ENCODE data around the gene HARS1. TPM values are rescaled to one million over a fixed set of nuclear protein-coding genes. Genes with fewer than 3 reads are reported as not detected.
A peak's percentile ranks its signal among the peaks of the same experiment; 100 is the strongest.

HARS1 gene
- total and polyA plus RNA-seq, 2 of the 13 experiments (the other 11 are each of a cell fraction or from before 2014, with no cell fraction given), result 36.9 to 66.2 TPM

GRCh38 chr5:140639148-140639981 lies 51.8 kb downstream of the HARS1 start, which contains the start of gene TMCO6 (continued):
- TF ChIP-seq, protein P1, sequence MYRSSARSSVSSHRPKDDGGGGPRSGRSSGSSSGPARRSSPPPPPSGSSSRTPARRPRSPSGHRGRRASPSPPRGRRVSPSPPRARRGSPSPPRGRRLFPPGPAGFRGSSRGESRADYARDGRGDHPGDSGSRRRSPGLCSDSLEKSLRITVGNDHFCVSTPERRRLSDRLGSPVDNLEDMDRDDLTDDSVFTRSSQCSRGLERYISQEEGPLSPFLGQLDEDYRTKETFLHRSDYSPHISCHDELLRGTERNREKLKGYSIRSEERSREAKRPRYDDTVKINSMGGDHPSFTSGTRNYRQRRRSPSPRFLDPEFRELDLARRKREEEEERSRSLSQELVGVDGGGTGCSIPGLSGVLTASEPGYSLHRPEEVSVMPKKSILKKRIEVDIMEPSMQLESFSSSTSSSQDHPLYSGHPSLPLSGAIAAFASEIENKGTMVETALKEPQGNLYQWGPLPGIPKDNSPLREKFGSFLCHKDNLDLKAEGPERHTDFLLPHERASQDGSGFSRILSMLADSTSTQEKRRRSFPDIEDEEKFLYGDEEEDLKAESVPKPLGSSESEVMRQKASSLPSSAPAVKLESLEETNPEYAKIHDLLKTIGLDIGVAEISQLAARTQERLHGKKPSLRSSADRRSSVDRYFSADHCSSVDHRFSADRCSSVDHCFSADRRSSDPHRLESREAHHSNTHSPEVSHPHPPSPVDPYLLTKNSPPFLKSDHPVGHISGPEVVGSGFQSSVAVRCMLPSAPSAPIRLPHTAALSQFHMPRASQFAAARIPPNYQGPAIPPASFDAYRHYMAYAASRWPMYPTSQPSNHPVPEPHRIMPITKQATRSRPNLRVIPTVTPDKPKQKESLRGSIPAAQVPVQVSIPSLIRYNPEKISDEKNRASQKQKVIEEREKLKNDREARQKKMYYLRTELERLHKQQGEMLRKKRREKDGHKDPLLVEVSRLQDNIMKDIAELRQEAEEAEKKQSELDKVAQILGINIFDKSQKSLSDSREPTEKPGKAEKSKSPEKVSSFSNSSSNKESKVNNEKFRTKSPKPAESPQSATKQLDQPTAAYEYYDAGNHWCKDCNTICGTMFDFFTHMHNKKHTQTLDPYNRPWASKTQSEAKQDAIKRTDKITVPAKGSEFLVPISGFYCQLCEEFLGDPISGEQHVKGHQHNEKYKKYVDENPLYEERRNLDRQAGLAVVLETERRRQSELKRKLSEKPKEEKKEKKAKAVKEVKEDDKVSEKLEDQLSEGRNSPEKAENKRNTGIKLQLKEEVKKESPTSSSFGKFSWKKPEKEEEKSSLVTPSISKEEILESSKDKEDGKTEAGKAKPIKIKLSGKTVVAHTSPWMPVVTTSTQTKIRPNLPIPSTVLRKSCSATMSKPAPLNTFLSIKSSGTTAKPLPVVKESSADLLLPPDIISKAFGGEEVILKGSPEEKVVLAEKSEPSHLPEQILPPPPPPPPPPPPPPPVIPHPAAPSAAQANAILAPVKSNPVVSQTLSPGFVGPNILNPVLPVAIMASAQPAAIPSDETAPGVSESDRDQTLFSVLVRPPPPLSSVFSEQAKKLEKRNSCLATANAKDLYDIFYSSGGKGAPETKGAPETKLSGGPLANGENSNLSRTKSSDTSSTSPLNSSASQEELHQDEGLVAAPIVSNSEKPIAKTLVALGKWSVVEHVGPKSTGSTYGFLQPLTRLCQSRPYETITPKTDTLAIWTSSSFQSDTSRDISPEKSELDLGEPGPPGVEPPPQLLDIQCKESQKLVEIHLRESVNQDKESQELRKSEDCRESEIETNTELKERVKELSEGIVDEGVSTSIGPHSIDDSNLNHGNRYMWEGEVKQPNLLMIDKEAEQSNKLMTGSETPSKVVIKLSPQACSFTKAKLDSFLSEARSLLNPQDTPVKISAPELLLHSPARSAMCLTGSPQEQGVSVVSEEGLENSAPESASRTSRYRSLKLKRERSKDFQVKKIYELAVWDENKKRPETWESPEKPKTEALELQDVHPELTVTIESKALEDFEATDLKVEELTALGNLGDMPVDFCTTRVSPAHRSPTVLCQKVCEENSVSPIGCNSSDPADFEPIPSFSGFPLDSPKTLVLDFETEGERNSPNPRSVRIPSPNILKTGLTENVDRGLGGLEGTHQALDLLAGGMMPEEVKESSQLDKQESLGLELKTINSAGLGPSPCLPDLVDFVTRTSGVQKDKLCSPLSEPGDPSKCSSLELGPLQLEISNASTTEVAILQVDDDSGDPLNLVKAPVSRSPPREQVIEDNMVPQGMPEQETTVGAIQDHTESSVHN (CRISPR knock-in tag; IDR thresholded peaks at IDR 0.05), result no peak
- TF ChIP-seq STAG1 (CRISPR knock-in tag; IDR thresholded peaks at IDR 0.05) (peak; percentile 64), NFKB2 (CRISPR knock-in tag; IDR thresholded peaks at IDR 0.05; ENCODE audit: borderline replicate concordance) (peak; percentile 96), ZSCAN30 (CRISPR knock-in tag; IDR thresholded peaks at IDR 0.05) (no peak), ZNF772 (CRISPR knock-in tag; IDR thresholded peaks at IDR 0.05) (no peak; the same call in none of the 2 replicates), ZNF704 (CRISPR knock-in tag; IDR thresholded peaks at IDR 0.05; ENCODE audit: borderline replicate concordance) (peak; percentile 72), LRRFIP1 (CRISPR knock-in tag; conservative IDR thresholded peaks at IDR 0.05) (no peak), NR0B2 (CRISPR knock-in tag; IDR thresholded peaks at IDR 0.05) (peak; percentile 67; the same call in 1 of the 2 replicates)
- TF ChIP-seq, protein P2, sequence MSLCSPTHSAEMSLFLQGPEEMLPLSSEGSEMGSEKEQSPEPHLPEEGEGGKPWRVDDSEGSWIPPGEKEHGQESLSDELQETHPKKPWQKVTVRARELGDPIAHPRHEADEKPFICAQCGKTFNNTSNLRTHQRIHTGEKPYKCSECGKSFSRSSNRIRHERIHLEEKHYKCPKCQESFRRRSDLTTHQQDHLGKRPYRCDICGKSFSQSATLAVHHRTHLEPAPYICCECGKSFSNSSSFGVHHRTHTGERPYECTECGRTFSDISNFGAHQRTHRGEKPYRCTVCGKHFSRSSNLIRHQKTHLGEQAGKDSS (CRISPR knock-in tag; IDR thresholded peaks at IDR 0.05; ENCODE audit: borderline replicate concordance, low read depth), result peak; percentile 79; the same call in 1 of the 2 replicates
- TF ChIP-seq, protein P3, sequence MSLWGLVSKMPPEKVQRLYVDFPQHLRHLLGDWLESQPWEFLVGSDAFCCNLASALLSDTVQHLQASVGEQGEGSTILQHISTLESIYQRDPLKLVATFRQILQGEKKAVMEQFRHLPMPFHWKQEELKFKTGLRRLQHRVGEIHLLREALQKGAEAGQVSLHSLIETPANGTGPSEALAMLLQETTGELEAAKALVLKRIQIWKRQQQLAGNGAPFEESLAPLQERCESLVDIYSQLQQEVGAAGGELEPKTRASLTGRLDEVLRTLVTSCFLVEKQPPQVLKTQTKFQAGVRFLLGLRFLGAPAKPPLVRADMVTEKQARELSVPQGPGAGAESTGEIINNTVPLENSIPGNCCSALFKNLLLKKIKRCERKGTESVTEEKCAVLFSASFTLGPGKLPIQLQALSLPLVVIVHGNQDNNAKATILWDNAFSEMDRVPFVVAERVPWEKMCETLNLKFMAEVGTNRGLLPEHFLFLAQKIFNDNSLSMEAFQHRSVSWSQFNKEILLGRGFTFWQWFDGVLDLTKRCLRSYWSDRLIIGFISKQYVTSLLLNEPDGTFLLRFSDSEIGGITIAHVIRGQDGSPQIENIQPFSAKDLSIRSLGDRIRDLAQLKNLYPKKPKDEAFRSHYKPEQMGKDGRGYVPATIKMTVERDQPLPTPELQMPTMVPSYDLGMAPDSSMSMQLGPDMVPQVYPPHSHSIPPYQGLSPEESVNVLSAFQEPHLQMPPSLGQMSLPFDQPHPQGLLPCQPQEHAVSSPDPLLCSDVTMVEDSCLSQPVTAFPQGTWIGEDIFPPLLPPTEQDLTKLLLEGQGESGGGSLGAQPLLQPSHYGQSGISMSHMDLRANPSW (CRISPR knock-in tag; IDR thresholded peaks at IDR 0.05; ENCODE audit: borderline replicate concordance), result peak; percentile 24; the same call in 1 of the 2 replicates
